Stimulated activated CD4-positive, alpha-beta T cell treated with anti-CD3 and anti-CD28 coated beads, Interleukin-15, amount 100 ng/mL, for 24 hours (primary cell): ENCODE results near the gene EIF4G1.

Experiments
- DNase-seq: peaks from one replicate; pipeline ENCODE4 v3.0.0-alpha.2; 2020

Gene EIF4G1

DNA sequence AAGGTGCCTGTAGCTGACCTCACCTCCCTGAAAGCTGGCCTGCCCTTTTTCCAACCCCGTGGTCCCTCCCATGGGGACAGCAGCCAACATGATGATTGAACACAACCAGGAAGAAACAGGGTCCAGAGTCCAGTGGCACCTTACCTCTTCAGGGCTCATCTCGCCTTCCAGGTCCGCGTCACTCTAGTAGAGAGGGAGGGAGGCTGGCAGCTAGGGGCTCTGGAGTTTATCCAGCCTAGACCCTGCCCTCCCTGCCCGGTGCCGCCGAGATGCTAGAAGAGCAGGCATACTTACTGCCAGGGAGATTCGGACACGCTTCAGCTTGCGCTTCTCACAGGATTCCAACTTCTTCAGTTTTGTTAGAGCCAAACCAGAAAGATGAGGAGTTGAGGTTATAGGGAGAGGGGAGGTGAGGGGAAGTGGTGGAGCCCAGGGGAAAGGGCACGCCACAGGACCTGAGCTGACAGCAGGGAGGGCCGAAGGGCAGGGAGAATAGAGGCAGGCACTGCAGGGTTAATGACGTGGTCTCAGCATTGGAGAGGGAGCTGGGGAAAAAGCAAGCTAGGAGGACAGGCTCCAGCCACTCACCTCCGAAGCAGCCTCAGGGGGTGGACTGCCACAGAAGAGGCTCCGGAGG lies 37.9 kb downstream of the EIF4G1 start:
- no peak for DNase-seq

DNA sequence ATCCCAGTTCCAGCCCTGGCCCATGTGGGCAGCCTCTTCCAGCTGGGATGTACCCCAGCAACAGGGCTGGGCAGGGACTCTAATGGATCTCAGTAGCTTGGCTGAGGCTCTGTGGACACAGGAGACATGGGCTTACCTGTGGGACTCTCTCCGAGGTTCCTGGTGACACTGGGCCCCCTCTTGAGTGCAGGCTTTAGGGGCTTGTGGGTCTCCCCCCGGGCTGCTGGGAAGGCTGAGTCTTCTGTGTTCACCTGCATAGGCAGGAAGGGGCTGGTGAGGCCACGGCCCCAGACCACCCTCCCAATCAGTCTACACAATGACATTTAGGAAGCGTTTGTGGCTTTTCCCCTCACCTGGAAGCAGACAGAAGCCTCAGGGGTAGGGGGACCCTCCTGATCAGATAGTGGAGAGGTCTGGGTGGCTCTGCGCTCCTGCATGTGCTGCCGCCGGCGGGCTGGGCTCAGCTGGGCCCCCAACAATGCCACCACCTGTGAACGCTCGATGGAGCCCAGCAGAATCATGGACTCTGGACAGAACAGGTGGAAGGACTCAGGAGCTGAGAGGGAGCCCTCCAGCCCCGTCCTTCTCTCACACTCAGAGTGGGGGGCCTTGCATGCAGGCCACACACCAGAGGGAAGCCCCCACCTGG lies 38.6 kb downstream of the EIF4G1 start:
- DNase-seq = no peak

DNA sequence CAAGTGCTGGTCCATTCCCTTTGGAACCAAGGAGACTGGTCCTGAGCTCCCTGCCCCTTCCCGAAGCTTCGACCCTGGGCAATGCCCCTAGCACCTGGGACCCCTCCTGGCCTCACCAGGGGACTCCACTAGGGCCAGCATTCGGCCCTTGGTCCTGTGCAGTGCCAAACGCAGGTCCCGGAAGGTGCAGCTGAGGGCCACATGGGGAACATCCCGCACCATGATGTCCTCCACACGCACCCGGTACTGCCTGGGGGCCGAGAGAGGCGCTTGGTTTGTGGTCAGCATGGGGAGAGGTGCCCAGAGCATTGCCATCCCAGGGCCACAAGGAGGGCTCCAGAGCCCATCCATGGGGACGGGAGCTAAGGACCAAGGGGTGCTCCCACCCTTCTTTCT lies 39.1 kb downstream of the EIF4G1 start:
- DNase-seq = no peak

DNA sequence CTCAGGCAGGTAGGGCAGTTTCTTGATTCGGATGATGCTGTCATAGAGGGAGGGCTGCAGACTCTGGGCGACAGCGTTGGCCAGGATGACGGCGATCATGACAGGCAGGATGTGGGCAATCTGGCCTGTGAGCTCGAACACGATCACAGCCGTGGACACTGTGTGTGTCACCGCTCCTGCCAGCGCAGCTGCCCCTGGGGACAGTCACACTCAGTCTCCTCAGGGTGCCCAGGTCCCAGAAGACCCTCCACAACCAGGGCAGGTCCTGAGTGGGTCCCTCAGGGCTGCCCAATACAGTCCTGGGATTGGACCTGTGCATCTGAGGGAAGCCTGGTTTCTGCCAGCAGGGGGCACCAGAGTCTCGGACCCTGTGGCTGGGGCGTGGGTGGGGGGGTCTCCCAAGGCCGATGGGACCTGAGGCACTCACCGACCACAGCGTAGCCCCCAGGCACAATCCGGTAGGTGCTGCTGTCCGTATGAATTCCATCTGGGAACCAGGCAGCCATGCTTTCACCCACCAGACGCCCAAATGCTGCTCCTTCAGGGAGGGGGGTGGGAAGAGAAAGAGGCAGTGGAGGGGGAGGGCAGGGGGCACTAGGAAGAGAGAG lies 39.8 kb downstream of the EIF4G1 start:
- peak; percentile 74 for DNase-seq

DNA sequence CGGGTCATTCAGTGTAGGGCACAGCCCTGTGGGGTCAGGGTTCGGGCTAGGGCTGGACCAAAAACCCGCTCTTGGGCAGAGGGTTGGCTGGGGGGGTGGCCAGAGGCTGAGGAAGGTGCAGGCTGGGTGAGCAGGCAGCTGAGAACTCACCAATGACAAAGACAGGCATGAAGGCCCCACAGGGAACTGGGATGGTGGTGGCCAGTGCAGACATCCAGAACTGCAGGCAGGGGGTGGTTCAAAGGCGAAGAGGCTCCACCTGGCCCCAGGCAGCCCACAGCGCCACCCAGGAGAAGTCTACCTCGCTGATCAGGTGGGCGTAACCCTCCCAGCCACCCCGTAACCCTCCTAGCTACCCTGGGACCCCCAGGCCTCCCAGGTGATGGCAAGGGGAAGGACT lies 40.3 kb downstream of the EIF4G1 start:
- DNase-seq = no peak

DNA sequence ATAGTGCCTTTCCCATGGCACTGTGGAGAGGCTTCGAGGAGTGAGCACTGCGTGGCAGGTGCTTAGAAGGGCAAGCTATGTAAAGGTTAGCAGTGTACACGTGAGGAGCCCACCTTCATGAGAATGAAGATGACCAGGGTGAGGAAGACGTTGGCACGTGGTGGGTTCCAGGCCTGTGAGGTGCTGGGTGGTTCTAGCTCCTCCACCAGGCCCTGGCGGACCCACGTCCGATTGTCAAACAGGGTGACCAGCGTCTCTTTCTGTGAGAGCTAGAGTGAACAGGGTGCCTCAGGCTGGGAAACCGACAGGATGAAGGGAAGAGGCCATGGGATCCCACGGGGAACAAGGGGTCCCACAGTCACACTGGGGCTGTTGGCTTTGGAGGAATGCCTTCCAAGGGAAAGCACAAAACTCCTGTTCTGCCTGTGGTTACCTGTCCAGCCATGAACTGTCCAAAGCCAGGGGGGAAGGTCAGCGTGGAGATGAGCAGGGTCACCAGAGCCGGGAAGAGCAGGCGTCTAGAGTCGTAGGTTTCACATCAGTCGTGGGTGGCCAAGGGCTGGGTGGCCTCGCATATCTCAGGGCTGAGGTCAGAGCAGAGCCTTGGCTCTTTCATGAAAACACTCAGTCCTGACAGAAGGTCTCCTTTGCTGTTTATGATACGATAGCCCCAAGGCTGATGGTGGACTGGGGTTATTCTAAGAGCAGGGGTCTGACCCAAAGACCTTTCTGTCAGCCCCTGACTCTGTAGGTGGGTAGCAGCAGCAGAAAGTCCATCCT lies 41.0 kb downstream of the EIF4G1 start:
- no peak for DNase-seq

DNA sequence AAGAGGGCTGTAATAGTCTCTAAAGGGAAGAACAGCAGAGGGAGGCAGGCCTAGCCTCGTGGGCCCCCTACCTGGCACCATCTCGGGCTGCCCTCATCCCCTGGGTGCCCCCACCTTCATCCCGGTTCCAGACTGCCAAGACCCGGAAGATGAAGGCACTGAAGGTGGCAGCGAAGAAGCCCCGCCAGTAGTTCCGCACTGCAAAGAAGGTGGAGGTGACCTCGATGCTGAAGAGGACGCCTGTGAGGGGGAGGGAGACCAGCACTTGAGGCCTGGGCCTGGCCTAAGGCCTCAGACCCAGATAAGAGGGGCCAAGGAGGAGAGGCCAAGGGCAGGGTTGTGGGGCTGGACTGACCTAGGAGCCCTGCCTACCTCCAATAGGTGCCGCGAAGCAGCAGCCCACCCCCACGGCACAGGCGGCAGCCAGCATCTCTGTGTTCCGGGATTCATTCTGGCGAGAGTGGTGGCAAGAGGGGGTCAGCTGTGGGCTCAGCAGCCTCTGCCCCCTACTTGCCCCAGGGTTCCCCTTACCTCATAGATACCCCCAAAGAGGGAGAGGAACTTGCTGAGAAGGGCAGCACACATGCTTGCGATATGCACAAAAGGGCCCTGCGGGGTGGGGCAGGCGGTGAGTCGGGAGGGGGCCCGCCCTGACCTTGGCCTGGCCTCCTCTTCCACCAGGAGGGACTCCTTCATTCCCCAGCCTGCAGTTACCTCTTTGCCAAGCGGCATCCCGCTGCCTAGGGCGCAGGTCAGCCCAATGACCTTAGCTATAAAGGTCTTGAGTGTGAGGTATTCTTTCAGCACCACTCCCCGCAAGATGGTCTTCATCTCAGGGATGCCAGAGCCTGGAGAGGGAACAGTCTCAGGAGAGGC lies 43.1 kb downstream of the EIF4G1 start:
- DNase-seq = no peak

DNA sequence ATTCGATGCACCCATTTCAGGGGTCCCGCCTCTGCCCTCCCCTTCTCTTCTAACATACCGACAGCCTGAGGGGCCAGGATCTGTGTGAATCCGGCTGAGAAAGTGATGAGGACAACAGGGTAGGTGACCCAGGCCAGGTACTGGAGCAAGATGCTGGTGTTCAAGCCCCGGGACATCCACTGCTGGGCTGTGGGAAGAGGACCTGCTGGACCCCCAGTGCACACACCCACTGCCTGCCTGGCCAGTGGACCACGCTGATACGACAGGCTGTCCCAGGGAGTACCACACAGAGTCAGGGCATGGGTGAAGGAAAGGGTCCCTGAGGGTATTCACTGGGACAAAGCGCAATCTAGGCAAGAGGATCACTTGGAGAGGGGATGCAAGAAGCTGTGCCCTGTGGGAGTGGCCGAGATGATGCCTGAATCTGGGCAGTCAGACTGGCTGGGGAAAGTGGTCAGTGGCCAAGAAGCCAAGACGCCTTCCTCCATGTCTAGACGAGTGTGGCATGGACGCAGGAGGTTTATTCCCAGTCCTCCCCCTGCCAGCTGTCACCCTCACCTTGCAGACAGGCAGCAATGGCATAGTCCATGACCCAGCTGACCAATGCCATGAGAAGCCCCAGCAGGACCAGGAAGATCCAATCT lies 43.8 kb downstream of the EIF4G1 start:
- no peak for DNase-seq

DNA sequence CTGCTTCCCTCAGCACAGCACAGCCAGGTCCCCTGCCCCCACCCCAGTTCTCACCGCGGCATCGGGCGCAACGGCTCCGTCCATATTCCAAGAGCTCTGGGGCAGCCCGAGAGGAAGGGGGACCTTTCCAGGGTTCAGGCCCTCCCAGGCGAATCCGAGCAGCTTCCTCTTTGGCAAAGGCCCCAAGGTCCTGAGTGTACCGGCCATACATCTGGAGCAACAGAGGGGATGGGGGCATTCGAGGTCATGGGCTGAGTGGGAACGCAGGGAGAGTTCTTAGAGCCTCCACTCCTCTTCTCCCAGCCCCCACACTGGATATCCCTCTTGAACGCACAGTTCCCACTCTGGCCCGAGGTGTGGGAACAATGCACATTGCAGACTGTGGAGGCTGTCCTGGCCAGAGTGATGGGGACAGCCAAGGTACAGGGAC lies 44.5 kb downstream of the EIF4G1 start:
- DNase-seq = no peak

DNA sequence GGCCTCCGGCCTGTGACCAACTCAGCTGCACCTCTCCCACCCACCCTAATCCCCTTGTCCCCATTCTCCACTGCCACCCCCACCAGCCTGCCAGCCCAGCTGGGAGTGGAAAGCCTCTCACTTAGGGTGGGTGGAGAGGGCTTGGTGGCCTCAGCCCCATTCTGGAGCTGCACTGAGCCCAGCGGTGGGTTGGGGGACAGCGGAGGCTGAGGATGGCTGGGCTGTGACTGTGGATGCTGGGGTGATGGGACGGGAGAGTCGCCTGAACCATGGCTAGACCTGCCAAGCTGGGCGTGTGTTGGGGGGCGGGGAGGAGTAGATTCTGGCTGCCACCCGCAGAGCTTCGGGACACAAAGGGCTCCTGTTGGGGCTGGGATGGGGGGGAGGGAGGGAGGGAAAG lies 45.2 kb downstream of the EIF4G1 start:
- DNase-seq = no peak

DNA sequence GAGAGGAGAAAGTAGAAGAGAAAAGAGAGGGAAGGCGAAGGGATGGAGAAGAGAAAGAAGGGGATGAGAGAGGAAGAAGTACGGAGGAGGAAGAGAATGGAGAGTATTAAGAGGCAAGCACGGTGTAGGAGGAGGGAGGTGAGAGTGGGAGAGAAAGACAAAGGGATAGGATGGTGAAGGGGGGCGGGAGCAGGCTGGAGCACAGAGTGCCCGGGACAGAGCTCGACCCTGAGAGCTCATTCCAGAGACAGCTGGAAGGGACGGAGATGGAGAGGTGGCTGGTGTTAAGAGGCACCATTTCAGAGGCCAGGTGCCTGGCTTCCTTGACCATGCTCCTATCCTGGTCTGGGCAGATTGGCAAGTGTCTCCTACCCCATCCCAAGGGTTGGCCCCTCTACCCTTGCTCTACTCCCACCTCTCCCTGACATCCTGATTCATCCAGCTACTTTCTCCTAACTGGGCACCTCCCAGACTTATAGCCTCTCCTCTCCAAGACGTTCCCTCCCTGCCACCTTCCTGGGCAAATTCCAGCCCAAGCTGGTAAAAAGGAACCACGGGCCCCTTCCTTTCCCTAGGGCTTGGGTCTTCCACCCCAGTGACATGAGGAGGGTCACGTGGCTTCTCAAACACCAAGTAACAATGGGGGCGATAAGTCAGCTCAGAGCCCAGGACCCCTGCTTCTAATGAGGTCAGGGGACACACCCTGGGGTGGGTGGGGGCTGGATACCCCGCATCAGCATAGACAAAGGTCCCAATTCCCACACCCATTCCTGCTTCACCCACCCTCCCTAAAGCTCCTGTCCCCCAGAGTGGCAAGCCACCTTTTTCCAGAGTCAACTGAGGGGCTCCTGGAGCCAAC lies 45.9 kb downstream of the EIF4G1 start:
- no peak for DNase-seq

DNA sequence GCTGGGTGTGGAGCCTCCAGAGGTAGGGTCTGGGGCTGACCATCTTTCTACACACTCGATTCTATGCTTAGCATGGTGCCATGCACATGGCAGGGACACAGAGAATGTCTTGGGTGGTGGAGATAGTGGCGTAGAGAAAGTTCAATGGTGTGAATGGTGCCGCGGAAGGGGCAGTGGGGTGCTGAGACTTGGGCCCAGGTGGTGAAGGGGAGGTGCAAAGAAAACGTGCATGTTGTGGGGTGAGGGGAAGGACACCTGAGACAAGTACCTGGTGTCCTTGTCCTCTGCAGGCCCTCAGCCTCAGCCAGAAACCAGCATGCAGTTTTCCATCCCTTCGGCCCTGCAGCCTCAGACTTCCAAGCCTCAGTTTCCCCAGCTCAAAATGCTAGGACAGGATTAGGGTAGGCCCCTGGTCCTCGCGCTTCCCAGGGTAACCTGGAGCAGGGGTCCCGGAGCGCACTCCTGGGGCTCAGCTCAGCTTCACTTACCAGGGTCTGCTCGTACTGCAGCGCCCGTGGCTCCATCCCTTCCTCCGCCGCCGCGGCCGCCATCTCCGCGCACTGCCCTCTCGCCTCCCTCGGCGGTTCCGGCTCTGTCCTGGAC lies 46.6 kb downstream of the EIF4G1 start:
- no peak for DNase-seq

DNA sequence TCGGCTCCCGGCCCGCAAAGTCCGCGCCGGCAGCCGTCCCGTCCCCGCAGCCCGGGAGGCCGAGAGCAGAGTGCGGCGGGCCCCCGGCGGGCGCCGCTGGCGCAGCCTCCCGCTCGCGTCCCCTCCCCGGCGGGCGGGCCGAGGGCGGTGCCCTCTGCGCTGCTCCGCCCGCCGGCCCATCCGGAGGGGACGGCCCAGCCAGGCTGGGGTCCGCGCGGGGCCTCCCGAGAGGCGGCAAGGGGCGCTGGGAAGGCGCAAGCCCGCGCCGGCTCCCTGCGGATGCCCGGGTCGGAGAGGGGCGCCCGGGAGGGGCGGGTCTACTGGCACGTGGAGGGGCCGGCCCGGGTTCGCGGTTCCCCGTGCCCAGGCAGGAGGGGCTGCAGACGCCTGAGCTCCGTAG lies 47.1 kb downstream of the EIF4G1 start, which contains the start of the genes CLCN2 and POLR2H:
TSS of gene CLCN2 (minus strand) at position 74 of the 400 bp plus-strand sequence. CDS start 126 bp downstream, outside the sequence.
TSS of gene POLR2H (plus strand) at position 179 of the 400 bp plus-strand sequence. CDS start 1,783 bp downstream, outside the sequence.
- peak; percentile 71 for DNase-seq

DNA sequence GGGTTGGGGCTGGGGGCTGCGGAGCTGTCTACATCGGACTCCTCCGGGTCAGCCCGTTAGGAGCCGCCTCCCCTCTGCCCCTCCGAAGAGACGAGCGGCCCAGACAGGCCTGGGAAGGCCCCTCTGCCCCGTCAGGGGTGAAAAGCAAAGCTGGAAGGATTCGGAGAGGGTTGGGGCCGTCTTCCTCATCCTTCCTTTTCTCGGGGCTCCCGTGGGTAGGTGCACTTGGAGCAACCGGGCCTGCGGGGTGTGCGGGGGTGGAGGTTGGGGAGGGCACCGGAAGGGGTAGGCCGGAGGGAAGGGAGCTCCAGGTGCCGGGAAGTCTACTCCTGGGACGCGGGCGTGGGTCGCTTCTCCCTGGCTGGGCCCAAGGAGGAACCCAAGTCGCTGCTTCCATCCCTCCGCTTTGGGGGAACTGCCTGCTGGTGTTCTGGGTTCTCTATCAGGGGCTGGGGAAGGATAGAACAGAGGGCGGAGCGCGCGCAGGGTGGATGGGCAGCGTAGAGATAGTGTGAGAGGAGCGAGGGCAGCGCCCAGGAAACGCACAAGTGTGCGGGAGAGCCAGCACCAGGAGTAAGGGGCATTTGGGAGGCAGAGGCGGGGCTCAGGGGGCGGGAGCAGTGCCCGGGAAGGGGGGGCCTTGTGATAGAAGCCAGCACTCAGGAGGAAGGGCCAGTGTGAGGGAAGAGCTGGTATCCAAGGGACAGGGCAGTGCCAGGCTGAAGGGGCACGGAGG lies 47.7 kb downstream of the EIF4G1 start:
- peak; percentile 70 for DNase-seq

DNA sequence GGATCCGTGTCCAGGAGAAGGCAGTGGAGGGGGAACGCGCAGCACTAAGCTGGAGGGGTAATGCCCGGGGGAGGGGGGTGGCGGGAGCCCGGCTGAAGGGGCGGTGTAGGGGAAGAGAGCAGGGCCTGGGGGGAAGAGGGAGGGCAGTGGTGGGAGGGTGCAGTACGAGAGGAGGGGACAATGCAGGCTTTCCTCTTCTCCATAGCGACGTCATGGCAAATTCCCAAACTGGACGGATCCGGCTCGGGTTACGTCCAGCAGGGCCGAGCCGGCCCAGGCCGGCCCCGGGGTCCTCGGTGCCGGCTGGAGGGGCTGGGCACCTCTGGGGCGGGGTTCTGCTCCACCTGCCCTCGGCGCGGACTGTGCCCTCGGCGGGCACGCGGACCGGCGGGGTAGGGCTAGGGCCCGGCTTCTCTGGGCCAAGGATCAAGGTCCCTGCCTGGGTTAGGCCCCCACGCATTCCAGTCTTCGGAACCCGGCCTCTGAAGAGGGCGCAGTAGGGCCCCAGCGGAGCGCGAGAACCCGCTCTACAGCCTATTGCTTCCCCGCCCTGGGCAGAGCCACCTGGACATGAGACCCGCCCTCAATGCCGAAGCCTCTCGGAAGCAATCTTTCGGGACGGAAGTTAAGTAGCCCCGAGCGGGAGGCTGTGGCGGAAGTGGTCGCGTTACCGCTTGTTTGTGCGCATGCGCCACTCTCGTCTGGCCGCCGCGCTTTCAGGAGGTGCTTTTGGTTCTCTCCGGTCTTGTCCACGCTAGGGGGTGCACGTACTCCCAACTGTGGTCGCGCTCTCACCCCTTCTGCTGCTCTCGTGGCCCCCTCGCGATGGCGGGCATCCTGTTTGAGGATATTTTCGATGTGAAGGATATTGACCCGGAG lies 48.5 kb downstream of the EIF4G1 start:
- DNase-seq = peak; percentile 97

DNA sequence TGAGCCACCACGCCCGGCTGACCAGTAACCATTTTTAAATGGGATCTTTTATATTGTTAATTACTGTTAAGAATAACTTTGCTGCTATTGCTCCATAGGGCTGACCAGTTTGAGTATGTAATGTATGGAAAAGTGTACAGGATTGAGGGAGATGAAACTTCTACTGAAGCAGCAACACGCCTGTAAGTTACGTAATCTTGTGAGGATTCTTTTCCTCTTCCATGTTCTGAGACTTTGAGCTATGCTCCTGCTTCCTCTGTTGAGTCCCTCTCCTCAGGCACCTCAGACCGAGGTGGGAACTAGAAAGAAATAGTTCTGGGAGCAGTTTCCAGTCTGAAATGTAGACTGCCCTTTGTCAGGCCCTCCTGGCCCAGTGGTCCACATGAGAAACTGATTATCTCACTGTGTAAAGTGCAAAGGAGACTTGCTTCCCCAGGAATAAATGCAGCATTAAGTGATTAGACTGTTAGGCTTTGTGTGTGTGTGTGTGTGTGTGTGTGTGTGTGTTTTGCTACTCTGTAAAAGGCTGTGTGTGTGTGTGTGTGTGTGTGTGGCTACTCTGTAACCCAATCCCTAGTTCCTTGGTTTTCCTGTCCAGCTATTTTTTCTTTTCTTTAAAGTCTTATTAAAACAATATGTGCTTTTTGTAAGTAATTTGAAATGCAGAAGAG lies 52.3 kb downstream of the EIF4G1 start:
- no peak for DNase-seq

DNA sequence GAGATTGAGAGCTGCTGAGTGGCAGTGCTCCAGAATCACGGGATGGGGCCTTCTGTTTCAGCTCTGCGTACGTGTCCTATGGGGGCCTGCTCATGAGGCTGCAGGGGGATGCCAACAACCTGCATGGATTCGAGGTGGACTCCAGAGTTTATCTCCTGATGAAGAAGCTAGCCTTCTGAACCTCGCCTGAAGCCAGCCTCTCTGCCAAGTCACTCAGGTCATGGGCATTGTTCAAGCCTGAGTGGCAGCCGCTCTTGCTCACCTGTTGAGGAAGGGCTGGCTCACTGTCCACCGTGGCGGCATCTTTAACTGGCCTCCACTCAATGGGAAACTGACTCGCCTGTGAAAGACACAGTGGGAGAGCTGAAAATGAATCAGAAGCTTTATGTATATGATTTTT lies 53.7 kb downstream of the EIF4G1 start:
- no peak for DNase-seq

DNA sequence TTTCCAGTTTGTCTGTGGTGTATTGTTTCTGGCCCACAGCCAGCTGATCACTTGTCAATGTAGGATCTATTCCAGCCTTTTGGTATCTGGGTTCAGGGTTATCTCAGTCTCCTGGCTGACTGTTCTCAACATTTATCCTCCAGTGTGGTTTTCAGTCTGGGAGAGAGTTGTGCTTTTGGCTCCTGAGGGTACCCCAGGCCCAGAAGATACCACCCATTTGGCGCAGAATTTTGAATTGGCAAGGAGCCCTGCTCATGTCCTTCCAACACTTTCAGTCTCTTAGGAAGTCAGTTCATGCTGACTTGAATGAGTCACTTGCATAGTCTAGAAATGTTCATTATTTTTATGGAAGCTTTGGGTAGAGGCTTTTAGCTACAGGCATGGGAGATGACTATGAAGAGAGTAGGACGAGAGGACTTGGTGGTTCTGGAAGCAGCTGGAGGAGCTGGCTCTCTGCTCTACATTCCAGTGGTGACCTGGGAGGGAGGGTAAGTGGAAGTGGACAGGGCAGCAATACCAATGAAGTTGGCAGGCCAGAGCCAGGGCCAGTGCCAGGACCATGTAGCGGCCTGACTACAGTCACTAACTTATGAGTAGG lies 54.3 kb downstream of the EIF4G1 start:
- no peak for DNase-seq
